ENCODE measurements around the gene OR6K3.

- TF ChIP-seq CTCF (IDR thresholded peaks at IDR 0.05) (no peak), EP300 (IDR thresholded peaks at IDR 0.05) (no peak), POLR2A (IDR thresholded peaks at IDR 0.05) (no peak)
These were observed 856 bp downstream of the OR6K3 start for GRCh38 chr1:158719664-158720063.

All from tibial nerve (tissue), 4 donors.